ENCODE data around the gene FABP1.

FABP1 gene

DNA sequence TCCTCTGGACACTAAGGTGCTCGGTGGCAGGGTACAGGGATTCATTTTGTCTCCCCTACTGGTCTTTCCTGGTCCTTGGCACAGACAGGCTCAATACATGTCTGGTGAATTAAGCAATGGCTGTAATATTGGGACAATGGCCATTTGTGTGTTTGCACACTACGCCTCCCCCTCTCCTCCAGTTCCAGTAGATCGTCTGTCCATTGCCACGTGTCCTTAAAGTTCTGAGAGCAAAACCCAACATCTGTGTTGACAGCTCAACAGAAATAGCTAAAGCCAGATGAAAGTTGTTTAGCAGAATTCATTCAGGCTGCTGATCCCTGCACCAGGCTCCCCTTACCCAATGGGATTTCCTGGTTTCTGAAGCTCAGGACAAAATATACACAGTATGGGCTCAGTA lies 9.0 kb upstream of the FABP1 start:
- FAIRE-seq, result no peak

DNA sequence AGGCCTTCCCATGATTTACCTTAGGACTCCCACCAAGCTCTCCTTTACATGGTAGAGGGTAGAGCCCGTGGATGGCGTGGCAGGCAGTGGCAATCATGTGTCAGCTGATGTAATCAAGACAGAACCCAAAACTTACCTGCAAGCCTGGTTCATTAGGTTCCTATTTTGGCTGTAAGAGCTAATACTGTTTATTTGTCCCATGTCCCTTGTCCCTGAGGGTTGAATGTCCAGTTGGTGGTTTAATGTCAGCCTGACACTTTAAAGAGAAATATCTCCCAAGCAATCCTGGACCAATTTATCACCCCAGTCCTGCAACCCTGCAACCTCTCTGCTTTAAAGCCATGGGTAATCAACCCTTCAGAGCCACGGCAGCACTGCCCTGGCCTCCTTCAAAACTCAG lies 6.0 kb upstream of the FABP1 start:
- FAIRE-seq, result no peak

DNA sequence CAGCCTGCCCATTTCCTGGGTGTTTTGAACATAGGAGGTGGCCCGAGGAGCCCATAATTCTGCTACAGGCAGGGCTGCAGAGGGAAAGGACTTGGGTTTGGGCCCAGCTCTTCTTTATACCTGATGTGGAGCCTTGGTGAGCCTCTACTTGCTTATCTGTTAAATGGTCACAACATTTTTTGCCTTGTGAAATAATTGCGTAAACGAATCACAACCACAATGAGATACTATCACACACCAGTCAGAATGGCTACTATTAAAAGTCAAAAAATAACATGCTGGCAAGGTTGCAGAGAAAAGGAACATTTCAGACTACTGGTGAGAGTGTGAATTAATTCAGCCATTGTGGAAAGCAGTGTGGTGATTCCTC lies 4.1 kb upstream of the FABP1 start:
- no peak for FAIRE-seq

DNA sequence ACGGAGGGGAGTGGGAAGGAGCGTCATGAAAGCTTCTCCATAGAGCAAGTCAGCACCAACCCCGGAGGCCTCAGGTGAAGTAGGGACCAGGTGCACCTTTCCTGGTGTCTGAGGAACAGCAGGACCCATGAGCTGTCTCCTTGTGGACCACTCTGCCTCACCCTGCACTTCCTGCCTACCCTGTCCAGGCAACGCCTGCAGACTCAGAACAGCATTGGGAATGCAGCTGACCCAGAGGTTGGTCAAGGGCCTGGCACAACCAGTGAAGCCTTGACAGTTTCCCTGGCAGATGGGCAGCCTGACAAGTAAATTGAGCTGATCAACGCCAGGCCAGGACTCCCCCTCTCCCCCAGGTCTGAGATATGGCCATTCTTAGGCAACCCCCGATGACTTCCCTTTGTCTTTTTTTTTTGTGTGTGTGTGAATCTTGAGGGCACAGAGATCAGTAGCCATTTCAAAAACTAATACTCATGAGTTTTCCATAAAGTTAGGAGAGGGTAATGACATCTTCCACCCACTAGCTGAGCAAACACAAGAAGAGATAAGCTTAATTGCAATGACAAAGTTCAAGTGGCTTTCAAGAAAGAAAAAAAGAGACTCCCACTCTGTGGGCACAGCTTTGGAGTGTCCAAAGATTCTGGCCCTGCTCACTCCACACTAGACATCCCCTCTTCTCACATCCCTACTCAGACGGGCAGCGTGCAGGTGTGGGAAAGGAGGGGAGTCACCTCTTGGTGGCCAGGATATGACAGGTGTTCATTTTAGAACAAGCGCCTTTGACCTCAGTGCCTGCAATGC lies 3.5 kb upstream of the FABP1 start:
- no peak for FAIRE-seq

DNA sequence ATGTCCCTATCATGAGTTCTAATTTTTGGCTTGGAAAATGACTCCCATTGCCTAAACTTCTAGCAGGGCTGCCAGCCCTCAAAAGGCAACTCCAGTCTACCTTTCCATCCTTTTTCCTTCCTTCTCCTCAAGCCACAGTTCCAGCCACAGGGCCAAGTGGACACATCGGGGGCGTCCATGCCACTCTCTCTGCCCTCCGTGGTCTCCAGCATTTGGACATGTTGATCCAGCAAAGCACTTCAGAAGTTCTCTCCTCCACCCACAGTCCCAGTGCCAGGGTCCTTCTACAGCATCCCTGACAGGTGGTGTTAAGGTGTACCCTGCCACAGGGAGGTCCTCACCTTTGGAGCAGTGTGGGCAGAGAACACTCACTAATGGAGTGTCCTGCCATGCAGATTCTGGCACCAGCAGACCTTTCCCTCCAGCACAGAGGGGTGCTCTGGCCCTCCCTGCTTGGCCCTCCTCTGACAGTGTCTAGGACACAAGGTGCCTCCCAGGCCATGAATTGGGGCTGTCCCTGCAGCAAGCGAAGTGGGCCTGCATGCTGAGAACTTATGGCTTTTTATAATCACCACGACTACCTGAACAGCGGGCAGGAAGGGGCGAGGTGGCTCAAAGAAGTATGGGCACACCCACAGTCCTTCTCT lies 1.6 kb upstream of the FABP1 start:
- FAIRE-seq, result no peak

DNA sequence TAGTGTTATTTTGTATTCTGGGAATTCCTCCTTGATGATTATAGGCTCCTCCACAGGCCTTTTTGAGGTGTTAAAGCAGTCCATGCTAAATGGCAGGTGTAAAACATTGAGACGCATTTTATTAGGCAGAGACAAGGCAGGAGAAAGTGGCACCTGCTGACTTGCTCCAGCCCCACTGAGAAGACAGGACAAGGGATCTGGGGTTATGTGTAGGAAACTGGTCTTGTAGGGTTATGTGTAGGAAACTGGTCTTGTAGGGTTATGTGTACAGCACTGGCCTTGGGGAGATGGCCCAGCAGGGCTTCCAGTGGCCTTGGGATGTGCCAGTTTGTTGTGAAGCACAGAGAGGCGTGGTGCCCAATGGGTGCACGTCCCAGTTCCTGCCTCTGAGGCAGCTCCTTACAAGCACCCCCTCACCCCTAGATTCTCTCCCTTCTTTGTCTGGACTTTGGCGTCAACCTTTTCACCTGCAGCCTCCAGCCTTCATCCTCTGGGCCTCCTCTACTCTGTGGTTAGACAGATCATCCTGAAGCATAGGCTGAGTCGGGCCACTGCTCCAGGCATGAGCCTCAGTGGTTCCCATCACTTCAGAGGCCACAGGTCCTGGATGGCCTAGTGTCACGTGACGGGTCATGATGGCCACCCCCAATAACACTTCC lies 921 bp upstream of the FABP1 start:
- FAIRE-seq, result no peak

DNA sequence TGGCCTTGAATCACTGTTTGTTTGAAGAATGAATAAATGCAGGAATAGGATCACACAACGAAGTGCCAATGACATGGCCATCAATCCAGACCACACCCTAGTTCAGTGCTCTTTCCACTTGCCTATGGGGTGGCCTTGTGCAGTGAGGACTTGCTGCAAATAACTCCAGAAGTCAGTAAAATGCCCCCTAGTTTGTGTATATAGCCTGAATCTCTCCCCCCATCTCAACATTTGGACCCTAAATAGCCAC lies 299 bp downstream of the FABP1 start:
- FAIRE-seq, result no peak

DNA sequence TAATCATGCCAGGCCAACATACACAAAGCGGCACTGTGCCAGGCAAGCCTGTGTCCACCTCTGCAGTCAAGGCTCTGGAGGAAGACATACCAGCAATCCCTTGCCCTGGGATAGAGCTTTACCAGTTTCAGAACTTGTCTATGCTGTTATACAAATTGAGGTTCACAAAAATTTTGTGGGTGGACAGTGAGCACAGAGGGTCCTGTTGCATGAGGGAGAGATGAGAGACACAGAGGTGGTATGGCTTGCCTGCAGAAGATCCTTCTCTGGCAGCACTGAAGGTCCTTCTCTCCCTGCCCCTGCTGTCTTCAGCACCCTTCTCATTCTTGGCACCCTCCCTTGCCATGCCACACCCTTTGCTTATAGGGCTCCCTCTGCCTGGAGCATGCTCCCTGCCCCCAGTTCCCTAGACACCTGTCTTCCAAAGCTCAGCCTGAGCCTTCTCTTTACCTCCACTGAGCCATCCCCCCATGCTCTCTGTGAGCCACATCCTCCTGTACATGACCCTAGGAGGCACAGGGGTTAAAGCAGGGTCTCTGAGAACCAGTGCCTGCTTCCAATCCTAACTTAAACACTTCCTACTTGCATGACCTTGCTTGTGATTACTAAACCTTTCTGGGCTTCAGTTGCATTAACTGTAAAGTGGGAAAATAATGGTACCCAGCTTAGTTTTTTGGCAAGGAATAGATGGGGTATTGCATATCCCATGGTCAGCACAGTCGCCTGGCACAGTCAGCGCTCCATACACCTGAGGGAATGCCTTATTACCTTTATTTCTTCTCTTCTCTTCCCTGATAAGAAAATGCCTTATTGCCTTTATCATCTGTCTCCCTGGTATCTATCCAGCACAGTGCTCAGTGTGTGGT lies 857 bp downstream of the FABP1 start:
- FAIRE-seq, result no peak

DNA sequence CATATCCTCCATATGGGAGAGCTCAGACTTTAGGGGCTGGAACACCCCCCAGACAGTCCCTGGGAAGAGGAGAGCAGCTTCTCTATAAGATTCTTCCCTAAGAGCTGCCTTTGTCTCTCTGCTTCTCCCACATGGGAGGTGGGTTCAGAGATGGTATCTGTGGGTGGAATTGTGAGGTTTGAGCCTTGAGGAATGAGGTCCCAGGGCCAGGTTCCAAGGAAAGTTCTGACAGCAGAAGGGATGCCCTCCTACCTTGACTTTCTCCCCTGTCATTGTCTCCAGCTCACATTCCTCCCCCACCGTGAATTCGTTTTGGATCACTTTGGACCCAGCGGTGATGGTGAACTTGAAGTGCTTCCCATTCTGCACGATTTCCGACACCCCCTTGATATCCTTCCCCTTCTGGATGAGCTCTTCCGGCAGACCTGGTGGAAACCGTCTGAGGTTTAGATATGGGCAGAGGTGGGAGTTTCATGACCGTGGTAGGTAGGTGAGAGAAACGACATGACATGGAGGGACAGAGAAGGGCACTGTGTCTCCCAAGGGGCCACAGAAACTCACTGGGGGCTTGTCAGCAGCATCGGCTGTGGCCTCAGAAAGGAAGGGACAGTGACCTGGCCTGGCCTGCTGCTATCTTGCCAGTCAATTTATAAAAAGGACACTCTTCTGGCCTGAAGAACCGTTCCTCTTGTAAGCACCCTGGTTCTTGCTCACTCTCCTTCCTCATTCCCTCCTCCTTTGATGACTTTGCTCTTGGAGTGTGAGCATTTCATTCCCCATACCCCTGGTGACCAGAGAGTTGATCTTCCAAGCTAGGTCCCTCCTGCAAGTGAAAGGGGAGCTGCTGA lies 1.7 kb downstream of the FABP1 start:
- no peak for FAIRE-seq

DNA sequence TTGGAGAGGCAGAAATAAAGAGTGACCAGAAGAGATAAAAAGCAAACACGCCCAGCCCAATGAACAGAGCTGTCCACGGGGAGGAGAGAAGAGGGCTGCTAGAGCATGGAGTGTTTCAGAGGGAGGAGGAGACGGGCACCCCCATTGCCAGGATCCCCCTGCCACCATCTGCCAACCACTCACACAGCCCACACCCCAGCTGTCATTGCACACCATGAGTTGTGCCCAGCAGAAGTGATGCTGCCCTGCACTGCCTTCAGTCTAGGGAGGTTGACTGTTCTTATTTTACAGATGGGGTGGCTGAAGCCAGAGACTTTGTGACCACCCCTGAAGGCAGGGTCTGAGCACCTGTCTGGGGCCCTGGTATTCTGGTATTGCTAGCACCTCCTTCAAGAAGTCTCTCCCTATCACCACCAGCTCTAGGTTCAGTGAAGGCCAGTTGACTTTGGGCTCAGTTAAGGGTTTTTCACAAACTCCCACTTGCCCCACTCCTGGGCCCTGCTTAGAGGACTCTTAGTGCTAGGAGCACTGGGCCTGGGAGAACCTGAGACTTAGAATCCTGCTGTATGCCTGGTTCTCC lies 2.4 kb downstream of the FABP1 start:
- no peak for FAIRE-seq

DNA sequence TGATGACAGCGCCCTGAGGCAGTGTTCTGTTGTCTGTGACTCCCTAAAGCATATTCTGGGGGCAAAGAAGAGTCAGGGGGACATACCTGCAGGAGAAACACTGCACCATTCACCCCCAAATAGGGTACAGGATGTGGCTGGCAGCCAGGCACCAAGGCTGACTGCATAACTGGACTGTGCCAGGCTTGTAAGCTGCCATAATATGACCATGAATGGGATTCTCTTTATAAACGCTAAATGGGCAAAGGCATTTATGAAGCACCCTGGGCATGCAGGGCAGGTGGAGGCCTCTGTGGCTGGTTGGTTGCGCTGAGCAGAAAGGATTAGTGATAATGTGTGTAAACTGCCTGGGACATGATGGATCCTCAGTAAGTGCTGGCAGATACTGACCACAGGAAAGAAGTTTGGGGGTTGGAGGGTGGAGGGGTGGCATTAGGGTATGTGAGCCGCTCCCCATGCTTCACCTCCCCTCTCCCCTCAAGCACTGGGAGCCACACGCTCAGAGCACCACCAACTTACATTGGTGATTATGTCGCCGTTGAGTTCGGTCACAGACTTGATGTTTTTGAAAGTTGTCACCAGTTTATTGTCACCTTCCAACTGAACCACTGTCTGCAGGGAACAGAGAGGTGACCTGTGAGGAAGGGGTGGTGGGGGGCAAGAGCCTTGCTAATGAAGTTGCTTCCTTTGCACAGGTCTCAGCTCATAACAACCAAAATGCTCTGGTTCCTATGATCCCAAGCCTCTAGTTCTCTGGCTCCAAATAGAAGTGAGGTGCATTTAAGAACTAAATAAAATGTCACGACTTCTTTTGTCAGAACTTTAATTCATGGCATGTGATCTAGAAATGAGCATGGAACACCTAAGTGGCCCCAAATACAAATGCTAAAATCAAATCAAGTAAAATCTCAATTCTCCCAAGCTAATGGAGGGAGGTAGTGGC lies 3.6 kb downstream of the FABP1 start:
- FAIRE-seq, result no peak

DNA sequence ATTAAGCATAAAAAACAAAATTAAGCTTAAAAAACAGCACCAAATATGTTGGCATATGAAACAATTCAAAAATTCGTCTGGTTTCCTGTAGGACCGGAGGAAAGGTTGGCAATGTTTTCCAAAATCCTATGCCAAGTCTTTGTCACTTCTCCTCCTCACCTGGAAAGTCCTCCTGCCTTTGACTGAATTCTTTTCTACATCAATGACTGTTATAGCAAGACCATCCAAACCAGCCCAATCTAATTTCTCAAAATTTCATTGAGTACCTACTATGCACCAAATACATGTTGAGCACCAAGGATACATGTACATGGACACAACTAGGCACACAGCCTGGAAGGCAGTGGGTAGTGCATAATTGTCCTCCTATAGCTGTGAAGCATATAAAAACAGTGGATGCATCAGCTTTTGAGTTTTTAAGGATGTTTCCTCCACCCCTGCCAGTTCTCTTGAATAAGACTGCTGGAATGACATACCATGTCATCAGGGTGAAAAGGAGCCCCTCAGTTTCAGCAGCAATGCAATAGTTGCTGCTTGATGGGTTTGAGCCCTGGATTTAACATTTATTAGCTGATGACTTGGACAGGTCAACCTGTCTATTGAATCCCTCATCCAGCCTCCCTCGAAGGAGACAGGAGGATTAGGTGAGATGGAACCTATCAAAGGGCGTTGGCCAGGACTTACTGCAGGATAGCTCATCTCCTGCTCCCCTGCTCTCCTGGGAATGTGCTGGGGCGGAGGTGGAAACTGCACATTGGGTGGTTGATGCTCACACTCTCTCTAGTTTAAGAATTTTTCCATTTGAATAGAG lies 4.5 kb downstream of the FABP1 start:
- FAIRE-seq, result no peak

DNA sequence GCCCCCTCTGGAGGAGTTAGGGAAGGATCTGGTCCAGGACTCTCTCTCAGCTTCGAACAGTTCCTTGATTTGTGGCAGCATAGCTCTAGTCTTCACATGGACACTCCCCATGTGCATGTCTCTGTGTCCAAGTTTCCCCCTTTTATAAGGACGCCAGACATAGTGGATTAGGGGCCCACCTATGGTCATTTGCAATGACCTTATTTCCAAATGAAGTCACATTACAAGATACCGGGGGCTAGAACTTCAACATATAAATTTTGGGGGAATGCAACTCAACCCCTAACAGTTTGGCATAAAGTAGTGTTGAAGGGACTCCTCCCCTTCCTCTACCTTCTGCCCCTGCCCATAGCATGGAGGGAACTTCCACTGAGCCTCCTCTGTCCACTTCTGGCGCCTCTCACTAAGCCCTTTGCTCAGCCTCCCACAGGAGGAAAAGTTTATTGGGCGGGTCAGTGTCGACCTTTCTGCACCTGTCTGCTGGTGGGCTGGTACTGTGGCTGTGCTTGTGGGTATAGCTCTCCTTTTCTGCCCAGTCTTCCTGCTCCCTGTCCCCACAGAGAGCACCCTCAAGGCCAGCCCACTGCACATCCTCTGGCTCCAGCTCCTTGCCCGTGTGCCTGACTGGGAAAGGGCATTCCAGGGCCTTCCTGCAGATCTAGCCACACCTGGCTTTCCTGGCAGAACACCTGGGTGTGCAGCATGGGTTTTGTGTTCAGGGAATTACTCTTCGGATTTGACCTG lies 5.5 kb downstream of the FABP1 start:
- FAIRE-seq, result no peak

DNA sequence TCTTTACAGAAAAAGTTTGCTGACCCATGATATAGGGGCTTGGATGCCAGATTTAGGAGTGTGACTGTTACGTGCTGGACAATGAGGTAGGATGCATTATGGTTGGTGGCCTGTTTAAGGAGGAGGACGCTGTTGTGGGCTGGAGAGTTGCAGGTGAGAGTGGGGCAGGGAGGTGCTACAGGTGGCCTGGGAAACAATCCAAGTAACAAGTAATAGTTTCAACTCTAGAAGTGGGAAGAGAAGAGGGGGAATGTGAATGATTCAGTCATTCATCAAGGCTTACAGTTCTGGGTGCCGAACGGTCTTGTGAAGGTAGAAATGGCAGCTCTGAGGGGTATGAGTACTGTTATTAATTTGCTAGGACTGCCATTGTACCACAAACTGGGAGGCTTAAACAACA lies 6.2 kb downstream of the FABP1 start:
- no peak for FAIRE-seq

DNA sequence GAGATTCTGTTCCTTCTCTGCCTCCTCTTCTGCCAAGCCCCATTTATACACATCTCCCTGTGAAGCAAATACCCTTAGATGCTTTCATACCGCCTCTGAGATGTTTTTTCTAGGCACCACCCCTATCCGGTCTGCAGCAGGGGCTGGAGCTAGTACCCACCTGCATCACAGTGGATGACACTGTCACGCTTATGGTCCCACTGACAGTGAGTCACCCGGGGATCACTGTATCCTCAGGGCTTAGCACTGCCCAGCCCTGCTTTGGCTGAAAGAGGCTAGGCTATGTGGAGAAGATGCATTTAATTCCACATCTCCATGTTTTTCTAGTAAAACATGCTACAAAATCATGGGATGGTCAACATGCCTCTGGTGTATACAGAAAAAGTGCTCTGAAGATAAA lies 9.9 kb downstream of the FABP1 start:
- FAIRE-seq, result no peak

DNA sequence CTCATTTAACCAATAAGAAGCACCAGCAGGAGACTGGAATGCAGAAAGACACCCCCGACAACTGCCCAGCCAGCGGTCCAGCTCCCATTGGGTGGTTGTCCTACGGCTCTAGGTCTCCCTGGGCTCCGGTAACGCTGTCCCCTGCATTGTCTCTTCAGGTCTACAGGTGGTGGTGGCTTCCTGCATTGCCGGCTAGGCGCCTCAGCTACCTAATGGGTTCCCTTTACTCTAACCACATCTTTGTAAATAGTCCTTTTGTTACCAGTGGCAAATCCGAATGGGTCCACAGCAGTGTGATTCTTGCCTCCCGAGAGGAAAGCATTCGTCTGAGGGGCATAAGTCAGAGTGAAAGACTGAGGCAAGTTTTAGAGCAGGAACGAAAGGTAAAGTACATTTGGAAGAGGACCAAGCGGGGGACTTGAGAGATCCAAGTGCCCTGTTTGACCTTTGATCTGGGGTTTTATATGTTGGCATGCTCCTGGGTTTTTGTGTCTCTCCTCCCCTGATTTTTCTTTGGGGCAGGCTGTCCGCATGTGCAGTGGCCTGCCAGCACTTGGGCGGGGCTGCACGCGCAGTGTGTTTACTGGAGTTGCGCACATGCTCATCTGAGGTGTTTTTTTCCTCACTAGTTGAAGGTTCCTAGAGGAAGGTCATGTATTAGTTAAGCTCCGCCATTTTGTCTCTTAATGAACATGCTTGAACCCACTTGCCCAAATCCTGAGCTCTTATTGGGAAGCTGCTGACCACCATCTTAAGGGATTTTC lies 11.0 kb downstream of the FABP1 start:
- no peak for FAIRE-seq

DNA sequence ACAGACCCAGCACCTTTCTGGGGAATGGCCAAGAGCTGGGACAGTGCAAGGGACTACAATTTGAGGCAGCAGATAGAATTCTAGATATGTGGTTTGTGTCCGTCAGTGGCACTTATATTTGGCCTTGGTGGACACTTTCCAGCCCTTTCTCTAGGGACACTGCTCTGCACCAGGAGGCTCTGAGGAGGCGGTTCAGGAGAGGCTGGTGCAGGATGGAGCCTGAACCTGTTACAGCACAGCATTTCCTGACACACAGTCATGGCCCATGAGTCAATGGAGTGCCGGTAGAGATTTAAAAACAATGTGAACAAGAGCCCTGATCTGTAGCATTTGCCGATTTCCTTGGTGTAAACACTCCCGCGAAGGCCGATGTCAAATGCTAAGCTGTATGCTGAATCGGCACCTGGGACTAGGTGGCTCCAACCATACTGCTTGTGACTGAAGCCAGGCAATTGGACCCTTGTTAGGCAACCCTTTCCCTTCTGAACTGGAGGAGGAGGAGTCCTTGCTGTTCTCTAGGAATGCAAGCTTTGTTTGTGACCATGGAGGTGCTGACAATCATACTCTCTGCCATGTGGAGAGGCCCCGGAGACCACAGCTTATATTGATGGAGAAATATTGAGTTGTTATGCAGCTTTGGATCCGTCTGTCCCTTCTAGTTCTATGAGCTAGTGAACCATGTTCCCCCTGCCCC lies 11.9 kb downstream of the FABP1 start:
- no peak for FAIRE-seq

DNA sequence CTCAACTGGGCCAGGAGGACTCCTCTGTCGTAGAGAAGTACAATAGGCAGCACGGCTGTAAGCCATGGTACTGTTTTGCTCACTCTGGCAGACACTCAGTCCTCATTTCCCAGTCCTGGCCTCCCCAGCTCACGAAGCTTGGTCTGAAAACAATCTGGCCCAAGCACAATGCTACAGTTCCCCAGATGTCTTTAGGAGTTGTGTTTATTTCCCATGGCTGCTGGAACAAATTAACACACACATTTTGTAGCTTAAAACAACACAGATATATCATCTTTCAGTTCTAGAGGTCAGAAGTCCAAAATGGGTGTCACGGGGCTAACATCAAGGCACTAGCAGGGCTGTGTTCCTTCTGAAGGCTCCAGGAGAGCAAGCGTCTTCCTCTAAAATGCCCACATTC lies 13.0 kb downstream of the FABP1 start:
- FAIRE-seq, result no peak

All from endometrium (tissue), 2 donors.